CD4-positive, alpha-beta T cell treated with Interferon alpha-2 for 1 hour (primary cell): ENCODE measurements around the gene CRIP1.

Source experiments
- DNase-seq, 2 donors: peaks; one replicate each; pipeline ENCODE4 v3.0.0-alpha.2; 2020 to 2022

CRIP1 gene

GRCh38 chr14:105519946-105520698, 33.4 kb downstream of the CRIP1 start:
- DNase-seq, result no peak

GRCh38 chr14:105525326-105525725, 38.6 kb downstream of the CRIP1 start:
- DNase-seq, result no peak

- peak; percentile 23 to 65 for DNase-seq
Observed at GRCh38 chr14:105525861-105526775, 39.4 kb downstream of the CRIP1 start, which contains the start of gene TMEM121. Gene TMEM121 (plus strand): TSS chr14:105526583. CDS start chr14:105528835, 2,252 bp downstream.

GRCh38 chr14:105526776-105527380, 40.2 kb downstream of the CRIP1 start:
- no peak for DNase-seq

GRCh38 chr14:105527381-105527825, 40.7 kb downstream of the CRIP1 start:
- DNase-seq, result no peak

- DNase-seq, result peak; percentile 73 to 86
Observed at GRCh38 chr14:105527826-105528585, 41.3 kb downstream of the CRIP1 start.

- DNase-seq, result no peak
Observed at GRCh38 chr14:105528586-105529318, 42.1 kb downstream of the CRIP1 start.

GRCh38 chr14:105529319-105529568, 42.6 kb downstream of the CRIP1 start:
- DNase-seq, result no peak

- peak; percentile 23 to 41 for DNase-seq
Observed at GRCh38 chr14:105529569-105530284, 43.0 kb downstream of the CRIP1 start.

- no peak for DNase-seq
Observed at GRCh38 chr14:105530285-105531087, 43.8 kb downstream of the CRIP1 start.

- DNase-seq, result no peak
Observed at GRCh38 chr14:105531088-105531893, 44.6 kb downstream of the CRIP1 start.

GRCh38 chr14:105531894-105532623, 45.4 kb downstream of the CRIP1 start:
- DNase-seq, result no peak

GRCh38 chr14:105532735-105533141, 46.1 kb downstream of the CRIP1 start:
- peak in 1 of 2 donors; percentile 46 for DNase-seq

GRCh38 chr14:105533391-105533790, 46.7 kb downstream of the CRIP1 start:
- no peak for DNase-seq

GRCh38 chr14:105533811-105534498, 47.3 kb downstream of the CRIP1 start:
- no peak for DNase-seq

- no peak for DNase-seq
Observed at GRCh38 chr14:105534586-105534985, 47.9 kb downstream of the CRIP1 start.

- DNase-seq, result no peak
Observed at GRCh38 chr14:105536051-105536450, 49.4 kb downstream of the CRIP1 start.
